Peyer's patch (tissue), 4 donors: Measurements from ENCODE around the gene PLEKHG3.

ENCODE experiments used
- POLR2A ChIP-seq, 2 donors: fragments of 450-650 bp; IDR thresholded peaks; one replicate each; pipeline ENCODE4 v1.5.1; 2017; ENCODE audit warnings: antibody characterized with exemption in 2 of 2, mild to moderate bottlenecking in 2 of 2, moderate library complexity in 2 of 2
- TF ChIP-seq, protein P1 (sequence below), 6 experiments: fragments of 450-650 bp in 4 of 6; fragments of 200-600 bp in 2 of 6; sonication (generic) in 1 of 6; IDR thresholded peaks; one replicate each; pipeline ENCODE4 v1.5.1; 2017 to 2019; ENCODE audit warnings: antibody characterized with exemption in 6 of 6, mild to moderate bottlenecking in 3 of 6, moderate library complexity in 1 of 6

DNA sequence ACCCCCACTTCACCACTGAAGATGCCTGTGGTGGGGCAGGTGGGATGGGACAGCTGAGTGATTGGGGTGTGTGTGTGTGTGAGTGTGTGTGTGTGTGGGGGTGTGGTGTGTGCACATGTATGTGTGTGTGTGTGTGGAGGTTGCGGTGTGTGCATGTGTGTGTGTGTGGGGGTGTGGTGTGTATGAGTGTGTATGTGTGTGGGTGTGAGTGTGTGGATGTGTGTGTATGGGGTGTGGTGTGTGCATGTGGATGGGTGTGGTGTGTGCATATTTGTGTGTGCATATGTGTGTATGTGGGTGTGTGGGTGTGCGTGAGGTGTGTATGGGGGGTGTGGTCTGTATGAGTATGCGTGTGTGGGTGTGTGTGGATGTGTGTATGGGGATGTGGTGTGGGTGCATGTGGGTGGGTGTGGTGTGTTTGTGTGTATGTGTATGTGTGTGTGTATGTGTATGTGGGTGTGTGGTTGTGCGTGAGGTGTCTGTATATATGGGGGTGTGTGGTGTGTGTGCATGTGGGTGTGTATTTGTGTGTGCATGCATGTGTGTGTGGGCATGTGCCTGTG lies 61.6 kb downstream of the PLEKHG3 start:
- TF ChIP-seq, protein P1, sequence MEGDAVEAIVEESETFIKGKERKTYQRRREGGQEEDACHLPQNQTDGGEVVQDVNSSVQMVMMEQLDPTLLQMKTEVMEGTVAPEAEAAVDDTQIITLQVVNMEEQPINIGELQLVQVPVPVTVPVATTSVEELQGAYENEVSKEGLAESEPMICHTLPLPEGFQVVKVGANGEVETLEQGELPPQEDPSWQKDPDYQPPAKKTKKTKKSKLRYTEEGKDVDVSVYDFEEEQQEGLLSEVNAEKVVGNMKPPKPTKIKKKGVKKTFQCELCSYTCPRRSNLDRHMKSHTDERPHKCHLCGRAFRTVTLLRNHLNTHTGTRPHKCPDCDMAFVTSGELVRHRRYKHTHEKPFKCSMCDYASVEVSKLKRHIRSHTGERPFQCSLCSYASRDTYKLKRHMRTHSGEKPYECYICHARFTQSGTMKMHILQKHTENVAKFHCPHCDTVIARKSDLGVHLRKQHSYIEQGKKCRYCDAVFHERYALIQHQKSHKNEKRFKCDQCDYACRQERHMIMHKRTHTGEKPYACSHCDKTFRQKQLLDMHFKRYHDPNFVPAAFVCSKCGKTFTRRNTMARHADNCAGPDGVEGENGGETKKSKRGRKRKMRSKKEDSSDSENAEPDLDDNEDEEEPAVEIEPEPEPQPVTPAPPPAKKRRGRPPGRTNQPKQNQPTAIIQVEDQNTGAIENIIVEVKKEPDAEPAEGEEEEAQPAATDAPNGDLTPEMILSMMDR (IDR thresholded peaks at IDR 0.05): no peak
- TF ChIP-seq POLR2A (IDR thresholded peaks at IDR 0.05): no peak
